Fibroblast of villous mesenchyme (primary cell): ENCODE data around the gene FXYD4. TPM values are rescaled to one million over a fixed set of nuclear protein-coding genes. Genes with fewer than 3 reads are reported as not detected.

Experiments
- DNase-seq: peaks from one replicate; pipeline ENCODE4 v3.0.0-alpha.2; 2010; ENCODE audit warnings: low read depth
- H3K4me3 ChIP-seq: 2 replicates; pipeline ENCODE4 v1.5.1; 2011; ENCODE audit warnings: low read depth, mild to moderate bottlenecking, low read length
- CTCF ChIP-seq: IDR thresholded peaks from 2 replicates; pipeline ENCODE4 v1.5.1; 2012; ENCODE audit warnings: low read depth, mild to moderate bottlenecking, low read length; ENCODE audit not compliant: insufficient read depth
- total RNA-seq: library from RNA; depleted of rRNA; stranded (reverse); fragments of >200 nt; gene quantifications from 2 replicates; pipeline ENCODE4 v1.2.3, GENCODE V29; 2012

Gene FXYD4
- total RNA-seq, 1 donor: not detected

GRCh38 chr10:43354879-43355380 lies 16.5 kb upstream of the FXYD4 start:
- no peak for TF ChIP-seq CTCF
- H3K4me3 ChIP-seq: no peak overlapping the region
- DNase-seq: no peak

- no peak for TF ChIP-seq CTCF
- DNase-seq: peak; percentile 34
Observed at GRCh38 chr10:43355749-43356371, 15.6 kb upstream of the FXYD4 start.

GRCh38 chr10:43360086-43360485 lies 11.3 kb upstream of the FXYD4 start:
- no peak overlapping the region for H3K4me3 ChIP-seq
- no peak for DNase-seq
- TF ChIP-seq CTCF: no peak

More at GRCh38 chr10:43355749-43356371, 15.6 kb upstream of the FXYD4 start:
- no peak overlapping the region for H3K4me3 ChIP-seq

GRCh38 chr10:43361547-43362190 lies 9.8 kb upstream of the FXYD4 start:
- H3K4me3 ChIP-seq: peak overlapping the region; percentile 65
- TF ChIP-seq CTCF: no peak
- DNase-seq: no peak

- TF ChIP-seq CTCF: peak; percentile 46
- DNase-seq: peak; percentile 87
- peak overlapping the region; percentile 65 for H3K4me3 ChIP-seq
Observed at GRCh38 chr10:43362191-43362839, 9.1 kb upstream of the FXYD4 start.

- no peak for DNase-seq
- H3K4me3 ChIP-seq: no peak overlapping the region
- no peak for TF ChIP-seq CTCF
Observed at GRCh38 chr10:43365001-43365400, 6.4 kb upstream of the FXYD4 start.
